GM23338 (cell line): ENCODE data around the gene IDE. TPM values are rescaled to one million over a fixed set of nuclear protein-coding genes. Genes with fewer than 3 reads are reported as not detected.

Experiments
- CREB1 ChIP-seq: fragments of 250-450 bp; sonication (Bioruptor Pico); IDR thresholded peaks from 2 replicates; pipeline ENCODE4 v1.5.0; 2020; ENCODE audit warnings: low read depth, mild to moderate bottlenecking, moderate library complexity
- EZH2 ChIP-seq: fragments of 200-600 bp; sonication (generic); IDR thresholded peaks from one replicate; pipeline ENCODE4 v1.8.0; 2017; ENCODE audit warnings: antibody characterized with exemption, mild to moderate bottlenecking, low read depth; ENCODE audit not compliant: unreplicated experiment
- POLR2AphosphoS5 ChIP-seq: IDR thresholded peaks from 2 replicates; pipeline ENCODE4 v1.6.1; 2016; ENCODE audit warnings: antibody characterized with exemption, low read depth
- REST ChIP-seq: IDR thresholded peaks from one replicate; pipeline ENCODE4 v1.6.1; 2018; ENCODE audit warnings: antibody characterized with exemption; ENCODE audit not compliant: unreplicated experiment
- ZNF114 ChIP-seq: fragments of 250-450 bp; sonication (Bioruptor Pico); IDR thresholded peaks from 2 replicates; pipeline ENCODE4 v1.5.0; 2020; ENCODE audit warnings: mild to moderate bottlenecking, moderate library complexity
- ZNF331 ChIP-seq: fragments of 250-450 bp; sonication (Bioruptor Pico); IDR thresholded peaks from 2 replicates; pipeline ENCODE4 v1.5.0; 2020; ENCODE audit warnings: low read depth, mild to moderate bottlenecking, moderate library complexity
- ZNF462 ChIP-seq: fragments of 250-450 bp; sonication (Bioruptor Pico); IDR thresholded peaks from 2 replicates; pipeline ENCODE4 v1.5.0; 2020; ENCODE audit warnings: mild to moderate bottlenecking, moderate library complexity
- polyA plus RNA-seq: library from polyadenylated mRNA; unstranded; fragments of >200 nt; fragmentation: Nextera tagmentation; extraction: Ambion mirVana; gene quantifications from 2 replicates; pipeline ENCODE4 v1.2.1, GENCODE V29; 2016
- total RNA-seq: library from RNA; depleted of rRNA; stranded (reverse); fragments of >200 nt; shearing (Covaris generic); gene quantifications from 2 replicates; pipeline ENCODE4 v1.2.3, GENCODE V29; 2014

IDE gene
- total and polyA plus RNA-seq, 2 experiments from 2014 or later: 12.9 to 36.3 TPM

- TF ChIP-seq REST (no peak), ZNF331 (CRISPR knock-in tag) (no peak), ZNF114 (no peak), POLR2AphosphoS5 (no peak), EZH2 (no peak), ZNF462 (CRISPR knock-in tag) (no peak), CREB1 (CRISPR knock-in tag) (no peak)
These were observed 166.4 kb downstream of the IDE start (continued) for GRCh38 chr10:92407305-92408016.
